Activated gamma-delta T cell treated with anti-CD3 and anti-CD28 coated beads, Interleukin-2, amount 50 U/mL, for 16 hours (primary cell): ENCODE measurements around the gene RHEX.

Source experiments
- DNase-seq: peaks from one replicate; pipeline ENCODE4 v3.0.0-alpha.2; 2020; ENCODE audit warnings: low read depth

Gene RHEX

DNA sequence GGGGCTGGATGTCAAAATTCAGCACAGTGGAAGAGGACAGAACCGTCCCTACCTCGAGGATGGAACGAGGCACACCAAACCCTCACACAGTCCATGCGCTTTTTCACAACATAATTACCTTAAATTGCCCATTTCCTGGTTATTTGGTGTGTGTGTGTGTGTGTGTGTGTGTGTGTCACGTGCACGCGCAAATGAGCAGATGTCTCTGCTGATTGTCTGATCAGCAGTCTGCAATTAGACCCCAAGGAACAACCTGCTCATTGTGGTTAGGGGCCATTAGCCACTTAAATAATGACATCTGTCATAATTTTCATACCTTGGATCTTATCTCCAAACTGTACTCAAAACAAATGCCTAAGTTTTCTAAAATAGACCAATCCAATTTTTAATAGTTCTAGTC lies 41.1 kb downstream of the RHEX start:
- DNase-seq, result no peak

DNA sequence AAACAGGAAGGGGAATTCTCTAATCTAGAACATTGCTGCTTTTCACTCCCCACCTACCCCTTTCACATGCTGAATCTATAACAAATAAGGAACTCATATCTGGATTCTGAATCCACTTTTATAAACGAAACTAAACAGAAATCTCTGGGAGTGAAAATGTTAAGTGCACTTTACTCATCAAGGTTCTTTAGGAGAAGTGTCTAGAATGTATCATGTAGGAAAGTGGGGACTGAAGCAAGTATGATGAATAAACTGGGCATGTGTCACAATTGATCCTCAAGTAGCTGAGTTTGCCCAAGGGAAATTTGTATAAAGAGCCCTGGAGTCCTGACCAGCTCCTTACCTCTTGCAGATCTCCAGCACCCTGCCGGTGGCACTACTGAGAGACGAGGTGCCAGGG lies 44.4 kb downstream of the RHEX start:
- DNase-seq, result no peak

DNA sequence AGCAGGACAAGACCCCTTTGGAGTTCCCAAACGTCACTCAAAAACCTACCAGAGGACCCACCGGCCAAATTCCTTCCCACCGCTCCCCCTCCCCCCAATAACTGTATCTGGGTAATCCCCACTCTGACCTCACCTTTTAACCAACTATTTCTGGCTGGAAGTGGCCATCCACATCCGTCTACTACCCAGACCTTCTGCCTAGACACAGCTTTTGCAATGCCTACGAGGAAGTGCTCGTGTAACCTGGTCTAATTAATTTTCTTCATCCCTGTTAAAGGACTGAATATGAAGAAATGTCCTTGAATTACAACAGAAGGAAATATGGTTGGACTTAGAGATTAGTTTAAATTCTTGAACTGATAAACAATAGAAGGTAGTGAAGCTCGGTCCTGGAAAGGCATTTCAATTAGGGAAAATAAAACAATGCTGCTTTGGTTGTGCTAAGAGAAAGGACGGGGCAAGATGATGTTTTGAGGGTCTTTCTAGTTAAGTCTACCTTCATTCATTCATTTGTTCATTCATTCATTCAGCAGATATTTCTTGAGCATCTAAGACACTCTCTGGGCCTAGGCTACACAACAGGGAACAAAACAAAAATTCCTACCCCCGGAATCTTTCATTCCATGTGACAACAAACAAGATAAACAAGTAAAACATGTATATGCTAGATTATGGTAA lies 45.4 kb downstream of the RHEX start:
- DNase-seq, result no peak

DNA sequence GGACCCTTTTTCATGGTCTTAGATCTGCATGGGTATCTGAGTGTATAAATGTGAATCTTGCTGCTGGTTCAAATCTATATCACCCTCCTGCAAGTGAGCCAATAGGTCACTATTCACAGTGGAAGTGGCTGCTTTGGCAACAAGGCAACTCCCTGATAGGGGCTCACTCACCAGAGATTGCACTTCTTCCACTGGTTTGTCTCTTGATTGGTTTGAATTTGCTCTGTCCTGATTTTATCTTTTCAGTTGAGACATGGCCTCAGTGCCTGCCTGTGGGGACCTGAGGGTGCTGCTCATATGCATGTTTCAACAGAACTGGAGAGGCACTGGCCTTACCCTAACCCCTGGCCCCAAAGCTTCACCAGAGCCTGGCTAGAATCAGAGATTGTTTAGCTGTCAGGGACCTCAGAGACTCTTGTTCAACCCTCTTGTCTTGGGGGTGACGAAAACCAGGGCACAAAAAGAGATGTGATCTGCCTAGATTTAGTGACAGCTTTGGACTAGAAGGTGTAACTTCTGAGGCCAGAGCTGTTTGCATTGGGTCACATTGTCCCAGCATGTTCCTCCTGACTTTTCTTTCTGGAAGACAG lies 47.3 kb downstream of the RHEX start:
- DNase-seq, result no peak

DNA sequence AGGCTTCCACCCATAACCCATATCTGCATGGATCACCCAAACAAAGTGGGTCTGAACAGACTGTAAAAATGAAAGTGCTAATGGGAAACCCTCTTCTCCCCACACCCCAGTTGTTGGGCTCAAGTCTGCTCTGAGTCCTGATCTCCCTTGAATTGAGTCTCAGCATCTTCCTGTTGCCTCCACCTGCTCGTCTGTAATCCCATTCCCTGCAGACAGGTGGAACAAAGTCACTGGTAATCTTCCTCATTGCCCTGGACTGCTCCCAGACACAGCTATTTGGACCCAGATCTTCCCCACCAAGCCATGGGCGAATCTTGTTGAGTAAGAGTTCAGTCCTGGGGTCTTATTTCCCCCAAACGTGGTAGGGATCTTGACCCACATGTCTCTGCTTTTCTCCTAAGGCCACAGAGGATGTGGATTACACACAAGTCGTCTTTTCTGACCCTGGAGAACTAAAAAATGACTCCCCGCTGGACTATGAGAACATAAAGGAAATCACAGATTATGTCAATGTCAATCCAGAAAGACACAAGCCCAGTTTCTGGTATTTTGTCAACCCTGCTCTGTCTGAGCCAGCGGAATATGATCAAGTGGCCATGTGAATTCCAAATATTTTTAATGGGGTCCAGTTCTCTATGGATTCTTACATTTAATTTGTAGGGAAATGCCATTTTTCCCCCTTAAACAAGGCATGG lies 48.5 kb downstream of the RHEX start:
- no peak for DNase-seq

DNA sequence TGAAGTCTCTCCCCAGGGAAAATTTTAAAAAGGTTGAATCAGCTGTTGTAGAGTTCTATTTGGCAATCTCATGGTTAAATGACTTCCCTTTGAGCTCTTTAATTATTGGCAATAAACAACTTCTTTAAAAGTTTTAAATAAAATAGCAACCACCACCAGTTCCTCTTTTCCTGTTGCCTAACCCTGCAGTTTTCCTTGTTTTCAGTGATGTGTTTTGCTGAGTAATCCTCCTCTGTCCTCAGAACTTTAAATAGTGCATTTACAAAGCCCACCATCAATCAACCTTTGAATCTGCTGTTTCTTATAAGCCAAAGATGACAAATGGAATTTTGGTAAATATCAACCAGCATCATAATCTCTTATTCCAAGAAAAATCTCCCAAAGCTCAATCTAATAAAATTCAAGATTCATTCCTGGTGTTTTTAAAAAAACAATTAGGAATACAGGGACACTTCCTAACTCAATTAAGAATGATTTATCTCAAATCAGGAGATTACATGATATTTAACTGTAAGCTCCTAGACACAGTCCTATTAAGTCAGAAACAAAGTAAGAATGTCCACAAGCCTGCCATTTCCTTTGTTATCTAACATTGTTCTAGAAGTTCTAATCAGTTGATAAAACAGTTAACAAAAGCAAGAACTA lies 49.4 kb downstream of the RHEX start:
- no peak for DNase-seq

DNA sequence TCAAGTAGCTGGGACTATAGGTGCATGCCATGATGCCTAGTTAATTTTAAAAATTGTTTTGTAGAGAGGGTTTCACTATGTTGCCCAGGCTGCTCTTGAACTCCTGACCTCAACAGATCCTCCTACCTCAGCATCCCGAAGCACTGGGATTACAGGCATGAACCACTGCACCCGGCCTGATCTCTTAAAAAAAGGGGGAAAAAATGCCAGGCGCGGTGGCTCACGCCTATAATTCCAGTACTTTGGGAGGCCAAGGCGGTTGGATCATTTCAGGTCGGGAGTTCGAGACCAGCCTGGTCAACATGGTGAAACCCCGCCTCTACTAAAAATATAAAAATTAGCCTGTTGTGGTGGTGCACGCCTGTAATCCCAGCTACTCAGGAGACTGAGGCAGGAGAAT lies 51.0 kb downstream of the RHEX start:
- no peak for DNase-seq

DNA sequence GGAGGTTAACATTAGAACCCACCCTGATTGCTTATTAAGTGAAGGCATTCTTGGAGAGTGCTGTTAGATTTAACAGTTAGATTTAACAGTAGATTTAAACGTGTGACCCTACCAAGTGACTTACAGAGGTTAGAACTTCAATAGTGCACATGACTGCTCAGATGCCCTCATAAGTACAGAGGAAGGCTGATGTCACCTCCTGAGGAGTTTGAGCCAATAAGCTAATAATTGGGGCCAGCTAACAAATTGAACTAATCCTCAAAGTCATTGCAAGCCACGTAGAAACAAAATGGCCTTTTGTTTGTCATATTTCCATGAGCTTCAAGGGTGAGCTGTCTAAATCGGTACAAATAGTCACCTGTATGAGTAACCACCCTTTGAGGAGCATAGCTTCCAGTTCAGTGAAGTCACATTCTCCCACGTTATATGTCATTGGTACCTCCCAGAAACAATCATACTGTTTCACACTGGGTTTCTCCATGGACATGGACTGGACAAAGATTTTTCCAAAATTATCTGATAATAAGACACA lies 52.6 kb downstream of the RHEX start:
- no peak for DNase-seq

DNA sequence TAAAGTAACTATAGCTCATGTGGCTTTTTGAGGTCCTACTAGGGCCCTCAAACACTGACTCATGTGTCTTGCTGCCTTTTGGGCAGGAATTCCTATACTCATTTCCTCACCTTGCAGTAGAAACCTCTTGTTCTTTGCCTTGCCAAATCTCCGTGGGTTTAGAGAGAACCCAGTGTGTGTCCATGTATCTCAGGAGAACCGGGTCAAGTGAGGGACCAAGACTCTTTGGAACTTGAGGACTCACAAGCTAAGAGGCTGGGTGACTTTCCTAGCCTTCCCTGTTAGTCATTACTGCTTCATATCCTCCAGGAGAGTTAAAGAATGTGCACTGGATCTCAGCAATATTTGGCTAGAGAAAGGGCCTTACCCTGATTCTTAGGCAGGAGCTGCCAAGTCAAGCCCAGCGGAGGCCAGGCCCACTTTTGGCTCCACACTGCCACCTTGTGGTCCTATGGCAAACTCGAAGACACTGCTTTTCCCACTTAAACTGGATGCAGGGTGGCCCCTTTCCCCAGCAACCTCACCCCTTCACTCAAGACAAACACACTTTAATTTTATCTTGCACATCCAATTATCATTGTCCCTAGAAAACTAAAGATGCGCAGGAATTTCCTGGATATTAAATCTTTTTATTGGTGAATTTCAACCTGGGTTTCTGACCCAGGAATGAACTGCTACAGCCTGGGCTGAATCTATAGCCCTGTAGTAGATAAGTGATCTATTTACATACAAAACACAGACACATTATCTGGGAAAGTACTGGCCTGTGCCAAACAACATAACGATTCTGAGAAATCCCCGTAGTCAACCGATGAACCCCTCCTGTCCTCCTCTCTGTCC lies 53.6 kb downstream of the RHEX start:
- peak; percentile 57 for DNase-seq

DNA sequence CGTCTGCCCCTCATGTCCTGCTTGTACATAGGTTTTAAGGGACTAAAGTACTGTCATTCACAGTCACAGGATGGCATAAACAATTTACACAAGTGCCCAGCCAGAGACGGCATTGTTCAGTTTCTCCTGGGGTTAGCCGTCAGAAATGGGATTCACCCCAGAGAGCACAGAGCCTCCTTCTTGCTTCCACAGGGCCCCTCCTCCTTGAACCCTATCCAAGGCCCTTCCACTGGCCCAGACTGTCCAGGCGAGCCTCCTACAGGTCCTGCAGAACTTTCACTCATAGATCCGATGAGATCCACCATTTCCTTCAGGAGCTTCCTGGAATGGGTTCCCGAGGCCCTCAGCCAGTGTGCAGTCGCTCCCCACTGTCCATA lies 54.2 kb downstream of the RHEX start:
- no peak for DNase-seq

DNA sequence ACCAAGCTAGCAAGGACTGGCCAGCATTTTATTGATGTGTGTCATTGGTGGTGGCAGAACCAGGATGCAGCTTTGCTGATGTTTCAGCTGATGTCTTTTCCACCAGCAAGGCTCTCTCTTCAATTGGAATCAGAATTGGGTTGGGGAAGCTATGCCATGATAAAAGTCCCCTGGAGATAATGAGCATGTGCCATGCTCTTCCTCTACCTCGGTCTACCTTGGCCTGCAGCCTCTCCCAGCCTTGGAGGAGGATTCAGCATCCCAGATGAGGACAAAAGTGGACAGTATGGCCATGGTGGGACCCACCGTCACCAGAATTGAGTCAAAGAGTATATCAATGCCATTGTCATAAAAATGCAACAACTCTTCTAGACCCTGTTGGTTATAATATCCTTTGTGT lies 55.7 kb downstream of the RHEX start:
- DNase-seq, result no peak

DNA sequence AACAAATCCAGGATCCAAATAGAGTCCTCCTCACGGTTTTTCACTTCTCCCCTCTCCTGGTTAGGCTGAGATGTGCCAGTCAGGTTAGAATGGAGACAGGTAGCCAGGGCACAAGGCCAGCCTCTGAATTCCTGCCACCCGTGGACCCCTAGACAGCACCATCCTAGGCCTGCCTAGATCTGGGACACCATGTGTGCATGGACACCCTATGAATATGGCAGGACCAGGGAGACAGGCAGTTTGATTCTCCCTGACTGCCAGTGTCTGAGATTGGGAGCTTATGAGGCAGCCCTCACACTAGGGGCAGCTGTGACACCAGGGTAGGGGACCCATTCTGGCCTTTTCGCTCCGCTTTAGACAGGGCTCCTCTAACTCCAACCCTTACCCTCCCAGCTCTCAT lies 56.7 kb downstream of the RHEX start:
- DNase-seq, result no peak

DNA sequence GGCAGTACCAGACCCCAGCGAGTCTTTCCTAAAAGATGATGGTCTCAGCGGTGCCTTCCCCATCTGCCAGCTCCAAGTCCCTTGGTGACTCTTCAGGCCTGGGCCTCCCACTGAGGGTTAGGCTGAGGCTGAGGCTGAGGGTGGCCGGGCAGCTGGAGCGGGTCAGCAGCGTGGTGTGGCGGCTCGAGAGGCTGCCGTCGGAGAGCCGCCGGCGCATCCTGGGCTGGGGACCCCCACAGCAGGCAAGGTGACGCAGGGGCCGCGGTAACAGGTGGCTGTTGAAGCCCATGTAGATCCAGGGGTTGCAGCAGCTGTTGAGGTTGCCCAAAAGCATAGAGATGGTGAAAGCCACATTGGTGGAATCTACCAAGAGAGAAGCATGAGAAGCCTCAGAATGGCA lies 57.2 kb downstream of the RHEX start:
- no peak for DNase-seq

DNA sequence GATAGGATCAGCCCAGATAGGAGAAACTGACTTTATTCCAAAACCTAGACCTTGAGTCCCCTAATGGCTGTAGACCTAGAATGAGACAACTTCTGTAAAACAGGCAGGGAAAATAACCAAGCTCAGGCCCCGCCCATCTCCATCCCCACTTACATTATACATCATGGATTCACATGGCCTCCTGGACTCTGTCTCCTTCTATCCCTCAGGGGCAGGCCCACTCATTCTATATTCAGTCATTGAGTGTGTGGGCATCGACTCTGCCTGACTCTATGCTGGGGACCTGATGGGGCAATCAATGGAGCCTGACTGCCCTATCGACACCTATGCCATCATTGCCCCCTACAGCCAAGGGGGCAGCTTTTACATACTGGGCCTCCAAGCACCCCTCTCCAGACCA lies 57.8 kb downstream of the RHEX start:
- DNase-seq, result no peak

DNA sequence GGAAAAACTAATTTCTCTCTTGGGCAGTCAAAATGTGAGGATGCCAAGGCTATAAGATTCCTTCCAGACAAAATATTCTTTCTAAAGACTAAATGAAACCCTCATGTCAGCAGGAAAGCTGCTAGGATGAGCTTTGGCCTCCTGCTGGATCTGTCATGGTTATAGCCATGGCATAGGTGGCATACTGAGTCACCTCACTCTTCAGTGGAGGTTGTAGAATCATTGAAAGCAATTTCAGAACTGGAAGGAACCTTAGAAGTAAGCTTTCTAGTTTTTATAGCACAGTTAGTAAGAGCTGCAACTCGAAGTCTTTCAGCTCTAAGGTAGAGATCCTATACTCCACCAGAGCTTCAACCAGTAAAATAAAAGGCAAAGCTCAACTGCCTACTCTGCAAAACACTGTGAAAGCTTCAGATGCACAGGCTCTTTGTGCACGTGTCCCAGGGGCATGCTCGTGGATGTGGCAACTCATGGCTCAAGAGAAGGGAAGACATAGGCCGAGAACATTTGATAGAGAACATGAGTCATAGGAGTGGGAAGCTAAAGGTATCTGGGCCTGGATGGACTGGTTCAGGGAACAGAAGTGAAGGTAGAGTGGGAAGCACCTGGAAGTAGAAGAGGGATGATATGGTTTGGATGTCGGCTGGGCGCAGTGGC lies 58.4 kb downstream of the RHEX start:
- DNase-seq, result no peak

DNA sequence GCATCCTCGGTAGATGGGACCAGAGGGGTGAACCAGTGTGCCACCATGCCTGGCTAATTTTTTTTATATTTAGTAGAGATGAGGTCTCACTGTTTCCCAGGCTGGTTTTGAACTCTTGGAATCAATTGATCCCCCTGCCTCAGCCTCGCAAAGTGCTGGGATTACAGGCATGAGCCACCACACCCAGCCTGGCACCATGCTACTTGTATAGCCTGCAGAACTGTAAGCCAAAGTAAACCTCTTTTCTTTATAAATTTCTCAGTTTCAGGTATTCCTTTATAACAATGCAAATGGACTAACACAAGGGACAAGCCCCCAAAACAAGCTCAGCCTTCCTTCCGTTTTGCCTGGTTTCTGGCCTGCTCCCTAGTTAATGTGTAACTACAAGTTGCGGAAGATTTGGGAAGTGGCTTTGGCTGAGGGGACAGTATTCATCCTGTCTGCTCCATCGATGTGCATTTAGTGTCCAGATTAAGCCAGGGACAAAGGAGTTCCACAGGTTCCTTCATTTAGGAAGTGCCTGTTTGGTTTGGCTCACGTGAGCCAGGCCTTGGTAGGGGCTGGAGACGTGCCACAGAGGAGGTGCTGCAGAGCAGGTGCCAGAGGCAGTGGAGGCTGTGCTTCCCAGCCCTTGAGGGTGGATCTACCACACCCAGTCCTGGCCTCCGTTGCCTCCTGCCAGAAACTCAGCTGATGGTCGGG lies 59.8 kb downstream of the RHEX start:
- no peak for DNase-seq

DNA sequence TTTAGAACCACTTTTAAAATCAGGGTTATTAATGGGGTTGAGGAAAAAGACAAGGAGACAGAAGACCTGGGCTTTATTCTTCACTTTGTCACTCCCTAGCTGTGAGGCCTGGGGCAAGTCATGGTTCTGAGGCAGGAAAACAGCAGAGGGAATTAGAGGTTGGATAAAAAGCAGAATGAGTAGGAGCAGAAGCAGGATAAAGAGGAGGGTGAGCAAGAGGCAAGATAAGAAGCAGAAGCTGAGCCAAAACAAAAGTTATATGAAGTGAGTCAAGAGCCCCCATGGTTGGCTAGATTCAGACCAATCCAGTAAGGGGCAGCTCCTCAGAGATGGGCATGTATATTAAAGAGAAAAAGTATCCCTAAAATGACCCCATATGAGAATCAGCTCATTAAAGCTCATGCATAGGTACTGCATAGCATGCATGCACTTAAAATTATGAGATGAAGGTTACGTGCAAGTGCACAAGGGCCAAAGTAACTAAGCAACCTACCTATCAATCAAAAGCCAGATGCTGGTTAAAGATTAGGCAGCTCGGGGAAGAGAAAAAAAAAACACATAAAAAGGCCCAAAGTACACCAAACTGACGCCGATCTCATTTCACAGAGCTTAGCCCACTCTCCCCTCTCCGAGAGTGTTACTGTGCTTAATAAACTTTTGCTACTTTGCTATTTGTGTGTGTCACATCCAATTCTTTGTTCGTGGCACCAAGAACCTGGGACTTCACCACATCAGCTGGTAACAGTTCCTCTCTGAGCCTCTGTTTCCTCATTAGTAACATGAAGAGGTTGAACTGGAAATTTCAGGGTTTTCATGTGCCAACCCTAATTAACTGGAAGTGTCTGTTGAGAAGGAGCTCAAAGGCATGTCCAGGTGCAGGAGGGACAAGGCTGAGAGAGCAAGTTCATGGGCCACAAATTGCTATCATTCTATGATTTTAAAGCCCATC lies 62.0 kb downstream of the RHEX start:
- DNase-seq, result no peak

DNA sequence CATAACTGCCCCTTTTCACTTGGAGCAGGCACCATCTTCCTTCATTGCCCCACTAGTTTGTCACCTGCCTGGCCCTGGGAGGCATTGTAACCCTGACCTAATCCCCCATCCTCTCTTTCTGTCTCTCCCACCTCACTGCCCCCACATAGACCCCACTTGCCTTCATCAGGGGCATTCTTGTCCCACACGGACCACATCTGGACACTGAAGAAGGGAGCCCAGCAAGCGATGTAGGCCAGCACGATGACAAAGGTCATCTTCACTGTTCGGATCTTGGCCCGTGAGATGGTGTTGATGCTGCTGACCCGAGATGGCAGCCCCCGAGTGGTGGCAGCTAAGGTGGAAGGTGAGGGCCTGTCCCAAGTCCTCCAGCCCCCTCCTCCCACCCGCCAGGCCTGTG lies 62.8 kb downstream of the RHEX start:
- no peak for DNase-seq

DNA sequence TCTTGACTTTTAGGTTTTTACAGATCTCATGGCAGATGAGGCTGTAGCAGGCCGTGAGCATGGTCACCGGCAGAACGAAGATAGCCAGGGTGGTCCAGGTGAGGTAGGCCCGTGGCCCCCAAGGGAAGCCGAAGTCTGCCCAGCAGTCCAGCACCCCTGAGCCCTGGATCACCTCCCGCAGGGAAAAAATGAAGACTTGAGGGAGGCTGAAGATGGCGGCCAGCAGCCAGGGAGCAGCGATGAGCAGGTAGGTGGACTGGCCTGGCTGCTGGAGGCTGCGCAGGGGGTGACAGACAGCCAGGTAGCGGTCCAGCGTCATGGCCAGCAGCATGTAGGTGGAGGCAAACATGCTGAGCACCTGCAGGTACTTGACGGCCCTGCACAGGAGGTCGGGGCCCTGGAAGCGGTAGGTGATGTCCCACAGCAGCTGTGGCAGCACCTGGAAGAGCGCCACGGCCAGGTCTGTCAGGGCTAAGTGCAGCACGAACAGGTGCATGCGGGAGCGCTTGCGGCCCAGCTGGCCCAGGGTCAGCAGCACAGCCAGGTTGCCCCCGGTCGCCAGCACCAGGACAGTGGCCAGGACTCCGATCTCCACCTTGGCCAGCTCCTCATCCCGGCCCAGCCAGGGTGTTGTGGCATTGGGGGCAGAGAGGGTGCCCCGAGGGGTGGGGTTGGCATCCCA lies 63.4 kb downstream of the RHEX start:
- no peak for DNase-seq
